Measurements from ENCODE around the gene GALR2. TPM values are rescaled to one million over a fixed set of nuclear protein-coding genes. Genes with fewer than 3 reads are reported as not detected.
A peak's percentile ranks its signal among the peaks of the same experiment; 100 is the strongest.

GALR2 gene
- total RNA-seq, 8 experiments from 2014 or later: 0.11 to 0.81 (median 0.46) TPM; not detected in 2

- in situ Hi-C loops (cut with MboI; ENCODE audit: low pct_unique_long_range_greater_than_20kb in 2 of 9, low sequenced_read_pairs in 9 of 9, unreplicated experiment in 9 of 9): loop anchor here in 7 of 9 experiments (25.0 kb wide), 1 partner anchor 184 kb away; no protein-coding TSS in a partner anchor
- peak in 3 of 8 experiments; percentile 5 to 15 (median 7) for ATAC-seq (replicated peaks in 6 of 8)
- Histone ChIP-seq H3K4me1 (replicated peaks in 1 of 2) (peaks cover 10 to 12% of the 10 kb centered on the region in 2 donors), H3K27ac (peak overlapping the region; percentile 94 to 95), H3K4me3 (peak overlapping the region; percentile 50 to 86 (median 71))
- WGBS, 10 experiments: 0 to 20% (median 4%) methylated on average over 1 to 4 of the region's 4 CpGs; no CpG with 5 or more reads in 7 of the 10 experiments
Measured at GRCh38 chr17:76102944-76103273, 28.3 kb downstream of the GALR2 start.

- WGBS, 10 experiments: 0 to 8% (median 4%) methylated on average over 5 to 11 of the region's 55 CpGs; no CpG with 5 or more reads in 6 of the 10 experiments
- Histone ChIP-seq H3K4me3 (peak within 1 kb of the TSS; percentile 50 to 86 (median 71)), H3K27ac (peak within 1 kb of the TSS; percentile 94 to 95), H3K4me1 (replicated peaks in 1 of 2) (peaks cover 10 to 12% of the 10 kb centered on the region in 2 donors)
- peak; percentile 79 to 95 (median 90) for ATAC-seq (replicated peaks in 6 of 8)
- in situ Hi-C loops (cut with MboI; ENCODE audit: low pct_unique_long_range_greater_than_20kb in 2 of 9, low sequenced_read_pairs in 9 of 9, unreplicated experiment in 9 of 9): loop anchor here in 7 of 9 experiments (25.0 kb wide), 1 partner anchor 184 kb away; no protein-coding TSS in a partner anchor
Measured at GRCh38 chr17:76103274-76104139, 28.9 kb downstream of the GALR2 start, which contains the start of gene EXOC7. EXOC7 (minus strand) TSS chr17:76103787; CDS start chr17:76103692, 95 bp downstream.

GRCh38 chr17:76104140-76104895 lies 29.7 kb downstream of the GALR2 start:
- 0 to 84% (median 69%) methylated on average over 1 to 18 of the region's 29 CpGs; no CpG with 5 or more reads in 7 of the 10 experiments for WGBS, 10 experiments
- Histone ChIP-seq H3K27ac (peak overlapping the region; percentile 94 to 95), H3K4me1 (replicated peaks in 1 of 2) (peaks cover 10 to 12% of the 10 kb centered on the region in 2 donors), H3K4me3 (peak overlapping the region; percentile 50 to 86 (median 71))
- no peak for ATAC-seq (replicated peaks in 6 of 8)
- in situ Hi-C loops (cut with MboI; ENCODE audit: low pct_unique_long_range_greater_than_20kb in 2 of 9, low sequenced_read_pairs in 9 of 9, unreplicated experiment in 9 of 9): loop anchor here in 7 of 9 experiments (25.0 kb wide), 1 partner anchor 183 kb away; no protein-coding TSS in a partner anchor

- 60 to 100% (median 85%) methylated on average over 1 to 3 of the region's 5 CpGs; no CpG with 5 or more reads in 5 of the 10 experiments for WGBS, 10 experiments
- Histone ChIP-seq H3K4me3 (no peak overlapping the region), H3K4me1 (replicated peaks in 1 of 2) (peaks cover 10 to 12% of the 10 kb centered on the region in 2 donors), H3K27ac (no peak overlapping the region)
- in situ Hi-C loops (cut with MboI; ENCODE audit: low pct_unique_long_range_greater_than_20kb in 2 of 9, low sequenced_read_pairs in 9 of 9, unreplicated experiment in 9 of 9): loop anchor here in 7 of 9 experiments (25.0 kb wide), 1 partner anchor 182 kb away; no protein-coding TSS in a partner anchor
- ATAC-seq (replicated peaks in 6 of 8): no peak
Measured at GRCh38 chr17:76104896-76105231, 30.3 kb downstream of the GALR2 start.

GRCh38 chr17:76106703-76107102 lies 32.1 kb downstream of the GALR2 start:
- no peak for ATAC-seq (replicated peaks in 6 of 8)
- Histone ChIP-seq H3K27ac (no peak overlapping the region), H3K4me1 (replicated peaks in 1 of 2) (peaks cover 10 to 12% of the 10 kb centered on the region in 2 donors), H3K4me3 (no peak overlapping the region)
- WGBS, 10 experiments: 43 to 89% (median 70%) methylated on average over 1 to 3 of the region's 3 CpGs; no CpG with 5 or more reads in 4 of the 10 experiments
- in situ Hi-C loops (cut with MboI; ENCODE audit: low pct_unique_long_range_greater_than_20kb in 2 of 9, low sequenced_read_pairs in 9 of 9, unreplicated experiment in 9 of 9): loop anchor here in 7 of 9 experiments (25.0 kb wide), 1 partner anchor 181 kb away; no protein-coding TSS in a partner anchor

- in situ Hi-C loops (cut with MboI; ENCODE audit: low pct_unique_long_range_greater_than_20kb in 2 of 9, low sequenced_read_pairs in 9 of 9, unreplicated experiment in 9 of 9): loop anchor here in 7 of 9 experiments (25.0 kb wide), 1 partner anchor 180 kb away; no protein-coding TSS in a partner anchor
- H3K4me1 ChIP-seq (replicated peaks in 1 of 2): peaks cover 7 to 9% of the 10 kb centered on the region in 2 donors
- WGBS, 10 experiments: 58 to 100% (median 86%) methylated on average over 2 to 6 of the region's 6 CpGs; no CpG with 5 or more reads in 2 of the 10 experiments
- H3K4me3 ChIP-seq: no peak overlapping the region
- no peak overlapping the region for H3K27ac ChIP-seq
- no peak for ATAC-seq (replicated peaks in 6 of 8)
Measured at GRCh38 chr17:76107509-76107908, 32.9 kb downstream of the GALR2 start.

GRCh38 chr17:76111956-76112355 lies 37.4 kb downstream of the GALR2 start:
- Histone ChIP-seq H3K4me1 (replicated peaks in 1 of 2) (no peaks in the 10 kb centered on the region), H3K27ac (no peak overlapping the region), H3K4me3 (no peak overlapping the region)
- in situ Hi-C loops (cut with MboI; ENCODE audit: low pct_unique_long_range_greater_than_20kb in 2 of 9, low sequenced_read_pairs in 9 of 9, unreplicated experiment in 9 of 9): loop anchor here in 7 of 9 experiments (25.0 kb wide), 1 partner anchor 175 kb away; no protein-coding TSS in a partner anchor
- whole genome bisulfite sequencing, 10 experiments: 16 to 100% (median 75%) methylated on average over 1 to 2 of the region's 2 CpGs; no CpG with 5 or more reads in 2 of the 10 experiments
- ATAC-seq (replicated peaks in 6 of 8): no peak

GRCh38 chr17:76115138-76115754 lies 40.7 kb downstream of the GALR2 start:
- Histone ChIP-seq H3K27ac (no peak overlapping the region), H3K4me3 (no peak overlapping the region), H3K4me1 (replicated peaks in 1 of 2) (no peaks in the 10 kb centered on the region)
- ATAC-seq (replicated peaks in 6 of 8): no peak
- in situ Hi-C loops (cut with MboI; ENCODE audit: low pct_unique_long_range_greater_than_20kb in 2 of 9, low sequenced_read_pairs in 9 of 9, unreplicated experiment in 9 of 9): loop anchor here in 7 of 9 experiments (25.0 kb wide), 1 partner anchor 172 kb away; no protein-coding TSS in a partner anchor
- WGBS, 10 experiments: 47 to 93% (median 81%) methylated on average over 2 to 6 of the region's 7 CpGs; no CpG with 5 or more reads in 2 of the 10 experiments

GRCh38 chr17:76119409-76120371 lies 45.1 kb downstream of the GALR2 start:
- no peak for ATAC-seq (replicated peaks in 6 of 8)
- Histone ChIP-seq H3K4me1 (replicated peaks in 1 of 2) (peaks cover 0 to 12% of the 10 kb centered on the region in 2 donors), H3K4me3 (no peak overlapping the region), H3K27ac (no peak overlapping the region)
- in situ Hi-C loops (cut with MboI; ENCODE audit: low pct_unique_long_range_greater_than_20kb in 2 of 9, low sequenced_read_pairs in 9 of 9, unreplicated experiment in 9 of 9): loop anchor here in 7 of 9 experiments (25.0 kb wide), 1 partner anchor 168 kb away; no protein-coding TSS in a partner anchor
- WGBS, 10 experiments: 40 to 100% (median 66%) methylated on average over 1 to 11 of the region's 19 CpGs; no CpG with 5 or more reads in 3 of the 10 experiments

- WGBS, 10 experiments: 40 to 100% (median 83%) methylated on average over 1 to 5 of the region's 5 CpGs; no CpG with 5 or more reads in 4 of the 10 experiments
- ATAC-seq (replicated peaks in 6 of 8): no peak
- H3K4me1 ChIP-seq (replicated peaks in 1 of 2): peaks cover 0 to 12% of the 10 kb centered on the region in 2 donors
- H3K4me3 ChIP-seq: no peak overlapping the region
- no peak overlapping the region for H3K27ac ChIP-seq
- in situ Hi-C loops (cut with MboI; ENCODE audit: low pct_unique_long_range_greater_than_20kb in 2 of 9, low sequenced_read_pairs in 9 of 9, unreplicated experiment in 9 of 9): loop anchor here in 7 of 9 experiments (25.0 kb wide), 1 partner anchor 167 kb away; no protein-coding TSS in a partner anchor
Measured at GRCh38 chr17:76120658-76121008, 46.1 kb downstream of the GALR2 start.

- H3K4me3 ChIP-seq: no peak overlapping the region
- WGBS, 10 experiments: 85% methylated on average over 4 of the region's 42 CpGs; no CpG with 5 or more reads in 9 of the 10 experiments
- no peak overlapping the region for H3K27ac ChIP-seq
- ATAC-seq (replicated peaks in 6 of 8): peak in 7 of 8 experiments; percentile 4 to 24 (median 12)
- H3K4me1 ChIP-seq (replicated peaks in 1 of 2): peaks cover 0 to 12% of the 10 kb centered on the region in 2 donors
- in situ Hi-C loops (cut with MboI; ENCODE audit: low pct_unique_long_range_greater_than_20kb in 2 of 9, low sequenced_read_pairs in 9 of 9, unreplicated experiment in 9 of 9): loop anchor here in 7 of 9 experiments (25.0 kb wide), 1 partner anchor 165 kb away; no protein-coding TSS in a partner anchor
Measured at GRCh38 chr17:76121932-76122430, 47.4 kb downstream of the GALR2 start.

Measured in motor neuron (in vitro differentiated cells).